ENCODE data around the gene SLC35F3. TPM values are rescaled to one million over a fixed set of nuclear protein-coding genes. Genes with fewer than 3 reads are reported as not detected.
A peak's percentile ranks its signal among the peaks of the same experiment; 100 is the strongest.

Gene SLC35F3
- total RNA-seq, 6 experiments from 2014 or later = not detected

- peaks cover 0 to 6% (median 3%) of the 10 kb centered on the region in 4 donors for H3K36me3 ChIP-seq
- H3K9me3 ChIP-seq = no peaks in the 10 kb centered on the region
- TF ChIP-seq, protein P1, sequence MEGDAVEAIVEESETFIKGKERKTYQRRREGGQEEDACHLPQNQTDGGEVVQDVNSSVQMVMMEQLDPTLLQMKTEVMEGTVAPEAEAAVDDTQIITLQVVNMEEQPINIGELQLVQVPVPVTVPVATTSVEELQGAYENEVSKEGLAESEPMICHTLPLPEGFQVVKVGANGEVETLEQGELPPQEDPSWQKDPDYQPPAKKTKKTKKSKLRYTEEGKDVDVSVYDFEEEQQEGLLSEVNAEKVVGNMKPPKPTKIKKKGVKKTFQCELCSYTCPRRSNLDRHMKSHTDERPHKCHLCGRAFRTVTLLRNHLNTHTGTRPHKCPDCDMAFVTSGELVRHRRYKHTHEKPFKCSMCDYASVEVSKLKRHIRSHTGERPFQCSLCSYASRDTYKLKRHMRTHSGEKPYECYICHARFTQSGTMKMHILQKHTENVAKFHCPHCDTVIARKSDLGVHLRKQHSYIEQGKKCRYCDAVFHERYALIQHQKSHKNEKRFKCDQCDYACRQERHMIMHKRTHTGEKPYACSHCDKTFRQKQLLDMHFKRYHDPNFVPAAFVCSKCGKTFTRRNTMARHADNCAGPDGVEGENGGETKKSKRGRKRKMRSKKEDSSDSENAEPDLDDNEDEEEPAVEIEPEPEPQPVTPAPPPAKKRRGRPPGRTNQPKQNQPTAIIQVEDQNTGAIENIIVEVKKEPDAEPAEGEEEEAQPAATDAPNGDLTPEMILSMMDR (IDR thresholded peaks at IDR 0.05) = no peak
- no peak for TF ChIP-seq POLR2A (IDR thresholded peaks at IDR 0.05)
- H3K4me3 ChIP-seq = peak overlapping the region in 2 of 3 donors; percentile 1 to 9
- no peaks in the 10 kb centered on the region for H3K27me3 ChIP-seq
- intact Hi-C loops (cut with DNase I) = no loop called here
- ATAC-seq (peak; percentile 46 to 68 (median 58)), DNase-seq (no peak)
- peak overlapping the region in 2 of 3 donors; percentile 5 to 32 for H3K27ac ChIP-seq
- H3K4me1 ChIP-seq = peaks cover 0 to 19% (median 5%) of the 10 kb centered on the region in 4 donors
- WGBS (ENCODE audit: insufficient coverage, low coverage, low lambda C conversion rate, missing lambda C conversion rate) = 21% methylated on average over 2 of the region's 2 CpGs
Observed at GRCh38 chr1:234371414-234371813, 466.9 kb downstream of the SLC35F3 start.

- Histone ChIP-seq H3K9me3 (no peaks in the 10 kb centered on the region), H3K36me3 (peaks cover 0 to 10% (median 4%) of the 10 kb centered on the region in 4 donors), H3K27ac (peak overlapping the region; percentile 5 to 97 (median 90)), H3K4me3 (peak overlapping the region; percentile 66 to 80 (median 78)), H3K4me1 (peaks cover 0 to 19% (median 5%) of the 10 kb centered on the region in 4 donors), H3K27me3 (no peaks in the 10 kb centered on the region)
- TF ChIP-seq, protein P1 (IDR thresholded peaks at IDR 0.05) = no peak
- TF ChIP-seq POLR2A (IDR thresholded peaks at IDR 0.05) = no peak
- DNase-seq (no peak), ATAC-seq (no peak)
- intact Hi-C loops (cut with DNase I) = no loop called here
- 17% methylated on average over 9 of the region's 9 CpGs for WGBS (ENCODE audit: insufficient coverage, low coverage, low lambda C conversion rate, missing lambda C conversion rate)
Observed at GRCh38 chr1:234372011-234372757, 467.7 kb downstream of the SLC35F3 start.

DNA sequence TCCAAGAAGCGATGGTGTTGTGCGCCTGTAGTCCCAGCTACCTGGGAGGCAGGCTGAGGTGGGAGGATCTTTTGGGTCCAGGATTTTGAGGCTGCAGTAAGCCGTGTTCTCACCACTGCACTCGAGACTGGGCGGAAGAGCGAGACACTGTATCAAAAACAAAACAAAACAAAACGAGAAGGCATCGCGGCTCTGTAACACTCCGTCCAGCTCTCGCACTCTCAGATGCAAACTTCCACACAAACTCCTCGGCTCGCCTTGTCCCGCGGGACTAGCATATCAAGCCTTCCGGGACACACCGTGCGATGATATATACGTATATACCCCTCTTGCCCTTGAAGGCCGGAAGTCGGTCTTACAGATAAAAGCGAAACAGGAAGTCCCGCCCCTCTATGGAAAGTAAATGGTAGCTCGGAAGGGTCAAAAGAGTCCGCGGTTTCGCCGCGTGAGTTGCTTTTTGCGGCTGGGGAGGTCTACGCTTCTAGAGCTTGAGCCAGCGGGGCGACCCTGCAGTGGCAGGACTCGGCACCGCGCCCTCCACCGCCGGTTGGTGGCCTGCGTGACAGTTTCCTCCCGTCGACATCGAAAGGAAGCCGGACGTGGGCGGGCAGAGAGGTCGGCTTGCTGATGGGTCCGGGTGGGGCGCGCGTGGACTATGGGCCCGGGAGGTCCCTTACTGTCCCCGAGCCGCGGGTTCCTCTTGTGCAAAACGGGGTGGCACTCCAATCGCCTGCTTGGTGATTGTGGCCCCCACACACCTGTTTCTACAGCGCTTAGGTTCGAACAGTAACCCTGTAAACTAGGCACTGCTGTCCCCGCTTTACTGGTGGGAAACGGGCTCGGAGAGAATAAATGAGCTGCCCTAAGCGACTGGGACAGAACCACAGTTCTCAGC is 468.8 kb downstream of the SLC35F3 start, which contains the start of gene COA6:
Gene COA6, plus strand, starts transcription at position 393 of the 895 bp plus-strand sequence. Its CDS starts 11 bp downstream, at position 404.
- Histone ChIP-seq H3K36me3 (peaks cover 0 to 17% (median 8%) of the 10 kb centered on the region in 4 donors), H3K27ac (peak within 1 kb of the TSS; percentile 90 to 99 (median 97)), H3K4me3 (peak within 1 kb of the TSS; percentile 66 to 80 (median 78)), H3K4me1 (peaks cover 0 to 19% (median 5%) of the 10 kb centered on the region in 4 donors), H3K27me3 (no peaks in the 10 kb centered on the region), H3K9me3 (no peaks in the 10 kb centered on the region)
- under 1% methylated on average over 33 of the region's 62 CpGs for WGBS (ENCODE audit: insufficient coverage, low coverage, low lambda C conversion rate, missing lambda C conversion rate)
- DNase-seq (peak; percentile 89 to 92 (median 91)), ATAC-seq (peak; percentile 93)
- intact Hi-C loops (cut with DNase I) = no loop called here
- TF ChIP-seq POLR2A (IDR thresholded peaks at IDR 0.05) = peak; percentile 89
- TF ChIP-seq, protein P1 (IDR thresholded peaks at IDR 0.05) = no peak

DNA sequence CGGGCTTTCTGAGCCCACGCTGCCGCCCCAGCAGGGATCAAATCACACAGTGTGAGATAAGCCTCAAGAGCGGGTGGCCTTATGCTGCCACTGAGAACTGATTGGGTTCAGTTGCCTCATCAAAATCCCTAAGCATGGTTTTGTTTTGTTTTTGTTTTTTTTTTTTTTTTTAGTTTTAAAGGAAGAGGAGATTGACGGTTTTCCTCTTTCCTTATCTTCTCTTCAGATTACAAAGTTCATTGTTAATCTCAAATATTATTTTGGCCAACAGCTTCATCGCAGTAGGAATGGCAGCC is 469.4 kb downstream of the SLC35F3 start:
- peak in 2 of 4 donors; percentile 38 to 40 for ATAC-seq
- TF ChIP-seq, protein P1 (IDR thresholded peaks at IDR 0.05) = no peak
- TF ChIP-seq POLR2A (IDR thresholded peaks at IDR 0.05) = no peak
- H3K4me1 ChIP-seq = peaks cover 0 to 19% (median 5%) of the 10 kb centered on the region in 4 donors

More for the DNA sequence above, 469.4 kb downstream of the SLC35F3 start:
- Histone ChIP-seq H3K27me3 (no peaks in the 10 kb centered on the region), H3K36me3 (peaks cover 0 to 21% (median 8%) of the 10 kb centered on the region in 4 donors), H3K4me3 (peak overlapping the region; percentile 66 to 80 (median 78)), H3K9me3 (no peaks in the 10 kb centered on the region), H3K27ac (peak overlapping the region; percentile 90 to 99 (median 97))
- intact Hi-C loops (cut with DNase I) = no loop called here
- DNase-seq = no peak
- 0% methylated on average over 3 of the region's 6 CpGs for WGBS (ENCODE audit: insufficient coverage, low coverage, low lambda C conversion rate, missing lambda C conversion rate)

Small RNA genes lying within 50 kb of the gene (microRNA-seq; reads per million reads assigned to microRNA genes)
- gene MIR4671 = 0 reads per million in 2 donors

Small RNA genes lying within 50 kb of the gene (small RNA-seq; reads per million reads assigned to genes)
- gene MIR4671 = 0 to 0.29 reads per million in 2 experiments

Data from right lobe of liver (tissue), 6 donors.